GM21619 (cell line): ENCODE measurements around the gene C10orf95.
A peak's percentile ranks its signal among the peaks of the same experiment; 100 is the strongest.
"Not testable (repeated sequence)": the region's sequence is repeated elsewhere in the genome, so short reads cannot be mapped to it uniquely, and the experiment has no call there.

Source experiments
- ATAC-seq: cut with Tn5 transposase; IDR thresholded peaks from one replicate; pipeline ENCODE4 v1.9.1; 2021; ENCODE audit not compliant: unreplicated experiment

Gene C10orf95

DNA sequence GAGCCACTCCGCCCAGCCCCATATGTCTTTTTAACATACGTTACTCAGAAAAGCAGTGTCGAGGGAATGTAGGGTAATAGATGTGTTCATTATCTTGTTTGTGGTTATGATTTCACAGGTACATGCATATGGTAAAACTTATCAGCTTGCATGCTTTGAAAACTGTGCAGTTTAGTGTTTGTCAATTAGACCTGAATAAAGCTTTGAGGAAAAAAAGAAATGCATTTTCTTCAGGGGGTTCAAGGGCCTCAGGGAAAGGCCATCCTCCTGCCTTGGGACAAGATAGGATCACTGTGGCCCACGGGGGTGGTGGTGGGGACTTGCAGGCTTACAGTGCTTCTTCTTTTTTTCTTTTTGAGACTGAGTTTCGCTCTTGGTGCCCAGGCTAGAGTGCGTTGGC is 16.0 kb upstream of the C10orf95 start:
- ATAC-seq, result no peak

DNA sequence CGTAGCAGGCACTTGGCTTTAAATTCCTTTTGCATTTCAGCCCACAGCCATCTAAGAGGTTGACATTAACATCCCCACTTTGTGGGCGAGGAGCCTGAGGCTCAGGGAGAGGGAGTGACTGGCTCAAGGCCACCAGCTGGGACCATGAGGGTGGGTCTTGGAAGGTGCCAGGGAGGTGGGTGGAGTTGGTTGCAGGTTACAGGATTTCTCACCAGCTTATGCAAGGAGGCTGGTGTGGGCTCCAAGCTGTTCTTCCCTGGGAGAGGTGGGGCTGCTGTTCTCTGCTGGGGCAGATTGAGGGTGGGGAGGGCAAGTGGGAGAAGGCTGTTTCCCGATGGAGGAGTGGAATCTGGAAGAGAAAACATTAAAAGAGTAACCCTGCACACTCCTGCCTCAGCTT is 14.1 kb upstream of the C10orf95 start:
- ATAC-seq, result no peak

DNA sequence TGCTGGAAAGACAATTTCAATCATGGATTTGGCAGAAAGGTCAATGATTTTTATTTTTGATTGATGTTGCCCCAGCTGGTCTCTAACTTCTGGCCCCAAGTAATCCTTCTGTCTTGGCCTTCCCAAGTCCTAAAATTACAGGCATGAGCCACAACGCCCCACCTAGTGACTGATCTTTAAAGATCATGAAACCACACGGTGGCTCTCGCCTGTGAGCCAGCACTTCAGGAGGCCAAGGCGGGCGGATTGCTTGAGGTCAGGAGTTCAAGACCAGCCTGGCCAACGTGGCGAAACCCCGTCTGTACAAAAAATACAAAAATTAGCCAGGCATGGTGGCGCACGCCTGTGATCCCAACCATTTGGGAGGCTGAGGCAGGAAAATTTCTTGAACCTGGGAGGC is 12.6 kb upstream of the C10orf95 start:
- ATAC-seq, result no peak

DNA sequence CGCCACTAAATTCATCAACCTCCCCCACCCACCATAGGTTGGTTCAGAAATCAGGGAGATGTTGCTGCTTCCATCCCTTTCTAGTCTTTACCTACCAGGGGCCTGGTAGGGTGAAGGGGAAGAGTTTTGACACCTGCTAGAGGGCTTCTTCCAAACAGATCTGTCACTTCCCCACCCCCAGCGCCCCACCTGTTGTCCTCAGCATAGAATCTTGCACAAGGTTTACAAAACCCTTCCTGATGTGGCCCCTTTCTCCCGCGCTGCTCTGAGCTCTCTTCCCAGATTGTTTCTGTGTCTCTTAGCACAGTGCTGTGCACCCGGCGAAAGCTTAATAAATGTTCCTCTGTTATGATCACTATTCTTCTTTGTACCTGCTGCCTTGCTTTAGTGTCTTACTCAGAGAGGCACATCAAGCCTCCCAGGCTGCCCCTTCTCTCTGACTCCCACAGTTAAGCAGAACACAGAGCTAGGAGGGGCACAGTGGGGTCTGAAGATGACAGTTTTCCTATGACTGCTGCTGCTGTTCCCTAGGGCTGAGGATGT is 11.2 kb upstream of the C10orf95 start:
- ATAC-seq, result no peak

DNA sequence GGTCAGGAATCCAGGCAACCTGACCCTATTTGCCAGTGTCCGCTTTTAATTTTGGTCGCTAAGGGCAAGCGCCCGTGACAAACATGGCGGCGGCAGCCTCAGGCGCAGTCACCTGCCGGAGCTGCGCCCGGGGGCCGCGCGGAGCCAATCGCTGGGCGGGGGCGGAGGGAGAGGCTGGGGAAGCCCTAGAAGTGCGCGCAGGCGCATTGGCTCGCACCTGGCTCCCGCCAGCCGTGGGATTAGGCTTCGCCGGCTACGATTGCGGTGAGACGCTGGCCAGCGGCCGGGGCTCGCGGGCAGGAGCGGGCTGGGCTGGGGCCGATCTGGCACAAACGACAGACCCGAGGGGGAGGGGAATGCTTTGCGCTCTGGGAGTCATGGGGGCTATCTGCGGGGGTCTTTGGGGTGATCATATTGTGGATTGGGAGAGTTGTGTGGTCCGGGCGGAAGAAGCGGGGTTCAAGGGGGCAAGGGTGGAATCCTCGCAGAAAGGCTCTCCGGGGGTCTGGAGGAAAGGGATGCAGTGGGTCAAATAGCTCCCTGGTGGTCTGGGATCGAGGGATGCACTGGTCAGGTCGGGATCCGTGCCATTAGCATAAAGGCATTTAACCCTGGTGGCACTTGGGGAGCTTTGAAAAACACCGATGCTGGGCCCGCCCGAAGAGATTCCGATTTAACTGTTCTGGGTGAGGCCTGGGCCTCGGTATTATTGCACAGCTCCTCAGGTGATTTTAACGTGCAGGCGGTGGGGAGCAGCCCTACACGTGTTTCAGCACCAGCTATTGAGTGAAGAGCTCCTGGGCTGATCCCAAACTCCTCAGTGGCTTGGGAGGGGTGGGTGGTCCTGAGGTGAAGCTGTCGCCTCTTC is 10.1 kb upstream of the C10orf95 start:
- peak; percentile 89 for ATAC-seq

DNA sequence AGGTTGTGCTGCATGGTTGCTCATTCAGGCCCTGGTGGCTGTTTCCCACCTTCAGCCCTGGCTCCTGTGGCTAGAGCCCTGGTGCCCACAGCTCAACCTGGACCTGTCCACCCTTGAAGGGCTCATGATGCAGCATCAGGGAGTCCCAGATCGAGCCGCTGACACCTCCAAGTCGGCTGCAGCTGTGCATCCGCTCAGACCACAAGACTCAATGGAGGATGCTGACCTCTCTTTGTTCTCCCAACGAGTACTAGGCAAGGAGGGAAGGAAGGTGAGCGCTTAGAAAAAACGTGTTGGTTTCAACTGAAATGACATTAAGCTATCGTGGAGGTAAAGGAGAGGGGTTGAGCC is 9.5 kb upstream of the C10orf95 start:
- peak; percentile 31 for ATAC-seq

DNA sequence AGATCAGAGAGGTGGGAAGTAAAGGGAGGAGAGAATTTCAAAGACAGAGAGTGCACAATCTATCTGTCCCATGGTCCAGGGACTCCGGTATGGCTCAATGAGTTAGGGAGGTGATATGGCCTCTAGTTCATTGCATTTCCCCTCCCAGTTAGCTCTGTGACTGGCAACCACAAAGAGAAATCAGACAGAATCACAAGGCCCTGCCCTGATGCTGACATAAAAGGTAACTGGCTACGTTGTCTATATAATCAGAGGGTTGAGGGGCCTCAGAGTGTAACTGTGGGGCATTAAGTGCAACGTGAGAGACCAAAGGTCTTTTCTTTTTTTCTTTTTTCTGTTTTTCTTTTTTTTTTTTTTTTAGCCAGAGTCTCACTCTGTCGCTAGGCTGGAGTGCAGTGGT is 7.3 kb upstream of the C10orf95 start:
- ATAC-seq, result no peak

DNA sequence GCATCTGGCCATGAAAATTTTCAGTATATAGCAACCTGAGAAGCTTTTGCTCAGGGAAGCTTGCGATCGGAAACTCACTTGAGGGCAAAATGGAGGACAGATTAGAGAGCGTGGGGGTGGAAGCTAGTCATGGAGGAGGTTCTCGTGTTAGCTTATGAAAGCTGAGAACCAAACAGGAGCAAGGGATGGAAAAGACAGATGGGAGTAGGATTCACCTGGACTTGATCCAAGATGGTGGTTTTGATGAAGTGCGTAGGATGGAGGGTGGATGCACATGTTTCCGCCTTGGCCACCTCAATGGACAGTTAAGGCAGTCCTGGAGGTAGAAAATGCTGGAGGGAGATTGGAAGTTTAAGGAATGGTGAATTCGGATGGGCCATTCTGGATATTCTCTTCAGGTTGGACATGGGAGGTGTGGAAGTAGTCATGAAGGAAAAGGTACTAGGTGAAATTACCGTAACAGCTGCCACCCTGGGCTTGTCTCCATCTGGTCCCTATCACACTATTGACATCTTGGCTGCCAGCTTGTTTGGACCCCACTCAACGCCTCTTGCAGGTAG is 6.3 kb upstream of the C10orf95 start:
- ATAC-seq, result no peak

DNA sequence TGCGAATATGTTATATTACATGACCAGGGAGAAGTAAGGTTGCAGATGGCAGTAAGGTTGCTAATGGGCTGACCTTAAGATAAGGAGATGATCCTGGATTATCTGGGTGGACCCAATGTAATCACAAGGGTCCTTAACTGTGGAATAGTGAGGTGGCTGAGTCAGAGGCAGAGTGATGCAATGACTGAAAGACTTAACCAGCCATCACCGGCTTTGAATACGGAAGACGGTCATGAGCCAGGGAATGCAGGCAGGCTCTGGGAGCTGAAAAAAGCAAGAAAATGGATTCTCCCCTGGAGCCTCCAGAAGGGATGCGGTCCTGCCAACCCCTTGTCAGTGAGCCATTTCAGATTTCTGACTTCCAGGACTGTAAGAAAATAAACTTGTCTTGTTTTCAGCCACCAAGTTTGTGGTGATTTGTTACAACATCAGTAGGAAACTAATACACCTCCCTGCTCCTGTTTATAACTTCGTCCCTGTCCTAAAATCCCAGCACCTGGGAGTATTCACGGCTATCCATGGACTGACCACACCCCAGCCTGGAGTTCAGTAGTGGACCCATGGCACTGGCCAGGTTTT is 4.6 kb upstream of the C10orf95 start:
- no peak for ATAC-seq

DNA sequence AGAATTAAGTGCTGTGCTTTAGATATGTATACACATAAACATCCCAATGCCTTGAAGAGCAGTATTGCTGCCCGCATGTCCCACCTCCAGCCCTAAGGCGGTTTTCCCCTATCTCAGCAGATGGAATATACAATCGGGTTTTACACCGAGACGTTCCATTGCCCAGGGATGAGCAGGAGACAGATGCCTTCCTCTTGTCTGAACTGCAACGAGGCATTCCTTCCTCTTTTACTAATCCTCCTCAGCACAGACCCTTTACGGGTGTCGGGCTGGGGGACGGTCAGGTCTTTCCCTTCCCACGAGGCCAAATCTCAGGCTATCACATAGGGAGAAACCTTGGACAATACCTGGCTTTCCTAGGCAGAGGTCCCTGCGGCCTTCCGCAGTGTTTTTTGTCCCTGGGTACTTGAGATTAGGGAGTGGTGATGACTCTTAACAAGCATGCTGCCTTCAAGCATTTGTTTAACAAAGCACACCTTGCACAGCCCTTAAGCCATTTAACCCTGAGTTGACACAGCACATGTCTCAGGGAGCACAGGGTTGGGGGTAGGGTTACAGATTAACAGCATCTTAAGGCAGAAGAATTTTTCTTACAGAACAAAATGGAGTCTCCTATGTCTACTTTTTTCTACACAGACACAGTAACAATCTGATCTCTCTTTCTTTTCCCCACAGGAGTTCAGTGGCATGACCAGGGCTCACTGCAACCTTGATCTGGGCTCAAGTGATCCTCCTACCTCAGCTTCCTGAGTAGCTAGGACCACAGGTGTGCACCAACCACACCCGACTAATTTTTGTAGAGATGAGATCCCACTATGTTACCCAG is 3.5 kb upstream of the C10orf95 start:
- not testable (repeated sequence) for ATAC-seq

DNA sequence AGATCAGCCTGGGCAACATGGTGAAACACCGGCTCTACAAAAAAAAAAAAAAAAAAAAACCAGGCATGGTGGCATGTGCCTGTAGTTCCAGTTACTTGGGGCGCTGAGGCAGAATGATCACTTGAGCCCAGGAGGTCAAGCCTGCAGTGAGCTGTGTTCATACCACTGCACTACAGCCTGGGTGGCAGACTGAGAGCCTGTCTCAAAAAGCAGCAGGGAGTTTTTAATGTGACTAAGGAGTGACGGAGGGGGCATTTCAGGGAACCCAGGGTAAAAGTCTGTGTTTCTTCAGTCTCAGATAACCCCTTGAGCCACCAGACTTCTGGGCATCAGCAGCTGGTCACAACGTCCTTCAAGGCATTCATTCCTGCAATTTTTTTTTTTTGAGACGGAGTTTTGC is 2.2 kb upstream of the C10orf95 start:
- ATAC-seq, result no peak

DNA sequence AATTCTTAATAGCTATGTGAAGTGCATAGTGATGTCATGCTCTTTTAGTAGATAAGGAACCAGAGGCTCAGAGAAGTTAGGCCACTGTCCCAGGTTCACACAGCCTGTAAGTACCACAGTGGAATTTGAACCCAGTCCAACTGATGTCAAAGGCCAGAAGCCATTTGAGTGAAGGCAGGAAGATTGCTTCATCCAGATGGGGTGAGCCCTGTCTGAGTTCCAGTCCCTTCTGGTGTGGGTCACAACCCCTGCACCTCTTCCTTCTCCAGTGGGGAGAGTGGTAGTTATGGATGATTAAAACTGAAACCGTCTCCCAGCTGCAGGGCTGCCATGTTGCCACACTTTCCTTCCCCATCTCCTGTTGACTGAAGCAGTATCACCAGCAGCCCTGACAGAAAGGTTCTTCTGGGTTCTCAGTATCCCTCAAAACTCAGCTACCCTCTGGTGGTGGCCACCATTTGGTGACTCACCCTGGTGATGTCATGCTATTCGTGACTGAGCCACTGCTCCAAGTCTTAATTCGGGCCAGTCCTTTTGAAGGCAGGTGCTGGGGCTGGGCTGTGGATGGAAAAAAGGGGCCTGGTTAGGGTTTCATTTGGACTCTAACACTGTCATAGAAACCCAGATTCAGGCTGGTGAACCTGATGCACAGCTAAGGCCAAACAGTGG is 1.5 kb upstream of the C10orf95 start:
- no peak for ATAC-seq

DNA sequence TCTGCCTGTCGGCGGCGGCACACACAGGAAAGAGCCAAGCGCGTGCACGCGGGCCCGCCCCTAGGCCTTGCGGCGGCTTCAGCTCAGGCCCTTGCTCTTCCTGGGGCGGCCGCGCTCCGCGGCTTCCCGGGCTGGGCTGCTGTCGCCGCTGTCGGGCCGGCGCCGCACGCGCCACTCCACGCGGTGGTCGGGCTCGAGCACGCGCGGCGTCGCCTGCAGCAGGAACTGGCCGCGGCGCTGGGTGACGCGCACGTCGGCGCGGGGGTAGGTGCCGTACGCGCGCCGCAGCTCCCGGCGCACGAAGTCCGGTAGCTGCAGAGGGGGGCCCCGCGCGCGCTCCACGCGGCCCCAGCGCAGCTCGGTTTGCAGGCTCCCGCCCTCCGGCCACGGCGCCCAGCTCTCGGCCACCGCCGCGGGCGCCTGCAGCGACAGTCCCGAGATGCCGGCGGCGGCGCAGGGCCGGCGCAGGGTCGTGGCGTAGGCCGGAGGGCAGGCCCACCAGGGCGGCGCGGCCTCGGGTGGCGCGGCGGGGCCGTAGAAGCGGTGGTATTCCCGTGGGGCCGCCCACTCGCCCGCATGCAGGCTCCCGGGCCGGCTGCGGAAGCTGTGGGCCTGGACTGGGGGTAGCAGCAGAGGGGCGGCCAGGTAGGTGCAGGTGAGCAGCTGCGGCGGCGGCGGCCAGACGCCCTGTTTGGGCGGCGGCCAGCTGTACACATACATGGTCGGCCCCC is 804 bp downstream of the C10orf95 start:
- ATAC-seq, result peak; percentile 74

DNA sequence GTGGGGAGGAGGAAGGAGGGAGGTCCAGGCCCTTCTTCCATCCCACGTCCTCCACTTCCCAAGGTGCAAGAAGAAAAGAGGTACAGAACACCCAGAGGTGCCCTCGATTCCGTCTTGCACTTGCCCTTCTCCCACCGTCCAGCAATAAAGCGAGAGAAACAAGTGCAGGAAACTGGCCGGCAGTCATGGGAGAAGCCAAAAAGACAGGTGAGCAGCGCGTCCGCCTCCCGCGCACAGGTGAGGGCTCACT is 1.3 kb downstream of the C10orf95 start:
- peak; percentile 2 for ATAC-seq

DNA sequence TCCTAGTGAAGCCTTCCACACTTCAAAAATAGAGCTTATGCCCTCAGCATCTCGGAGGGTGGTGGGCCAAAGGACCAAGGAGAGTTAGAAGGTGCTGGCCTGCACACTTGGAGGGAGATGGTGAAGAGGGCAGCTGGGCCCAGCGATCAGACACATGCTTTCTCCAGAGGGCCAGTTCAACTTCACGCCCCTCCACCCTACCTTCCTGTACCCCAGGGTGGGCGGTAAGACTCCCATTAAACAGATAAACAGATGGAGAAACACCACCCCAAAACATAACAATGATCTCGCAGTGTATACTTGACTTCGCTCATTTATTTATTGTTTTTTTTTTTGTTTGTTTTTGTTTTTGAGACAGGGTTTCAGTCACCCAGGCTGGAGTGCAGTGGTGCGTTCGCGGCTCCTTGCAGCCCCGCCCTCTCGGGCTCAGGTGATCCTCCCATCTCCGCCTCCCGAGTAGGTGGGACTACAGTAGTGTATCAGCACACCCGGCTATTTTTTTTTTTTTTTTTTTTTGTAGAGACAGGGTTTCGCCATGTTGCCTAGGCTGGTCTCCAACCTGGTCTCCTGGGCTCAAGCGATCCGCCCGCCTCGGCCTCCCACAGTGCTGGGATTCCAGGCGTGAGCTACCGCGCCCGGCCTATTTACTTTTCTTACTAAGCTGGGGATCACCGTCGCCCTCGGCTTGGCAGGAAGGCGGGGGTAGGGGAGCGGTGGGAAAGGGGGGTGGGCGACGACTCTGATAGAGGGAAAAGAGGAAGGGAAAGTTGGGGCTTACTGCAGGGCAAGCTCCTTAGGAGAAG is 1.8 kb downstream of the C10orf95 start:
- peak; percentile 49 for ATAC-seq

DNA sequence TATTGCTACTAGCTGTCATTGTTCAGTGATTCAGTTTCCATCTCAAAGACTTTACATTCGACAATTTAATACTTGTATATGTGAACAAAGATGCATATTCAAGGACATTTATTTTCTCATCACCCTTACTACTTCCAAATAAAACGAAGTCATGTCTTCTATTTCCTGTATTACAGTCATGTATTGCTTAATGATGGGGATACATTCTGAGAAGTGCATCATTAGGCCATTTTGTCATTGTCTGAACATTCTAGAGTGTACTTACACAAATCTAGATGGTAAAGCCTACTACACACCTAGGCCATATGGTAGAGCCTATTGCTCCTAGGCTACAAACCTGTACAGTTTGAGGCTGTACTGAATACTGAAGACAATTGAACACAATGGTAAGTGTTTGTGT is 6.5 kb downstream of the C10orf95 start:
- ATAC-seq, result no peak

DNA sequence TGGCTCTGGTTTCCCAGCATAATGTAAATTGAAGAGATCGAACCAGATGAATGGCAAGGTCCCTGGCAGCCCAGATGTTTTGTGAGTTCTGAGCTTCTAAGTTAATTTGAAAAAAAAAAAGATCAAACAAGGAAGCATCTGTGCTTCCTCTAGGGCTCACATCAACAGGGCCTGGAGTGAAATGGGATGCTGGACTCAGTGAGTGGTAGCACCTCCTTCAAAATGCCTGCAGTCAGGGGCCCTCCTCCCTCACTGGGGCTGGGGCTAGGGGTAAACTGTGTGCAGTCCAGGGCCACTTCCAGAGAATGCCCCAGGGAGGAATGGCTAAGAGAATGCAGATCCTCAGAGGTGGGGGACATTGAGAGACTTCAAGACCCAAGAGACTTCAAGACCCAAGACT is 13.0 kb downstream of the C10orf95 start:
- ATAC-seq, result no peak

DNA sequence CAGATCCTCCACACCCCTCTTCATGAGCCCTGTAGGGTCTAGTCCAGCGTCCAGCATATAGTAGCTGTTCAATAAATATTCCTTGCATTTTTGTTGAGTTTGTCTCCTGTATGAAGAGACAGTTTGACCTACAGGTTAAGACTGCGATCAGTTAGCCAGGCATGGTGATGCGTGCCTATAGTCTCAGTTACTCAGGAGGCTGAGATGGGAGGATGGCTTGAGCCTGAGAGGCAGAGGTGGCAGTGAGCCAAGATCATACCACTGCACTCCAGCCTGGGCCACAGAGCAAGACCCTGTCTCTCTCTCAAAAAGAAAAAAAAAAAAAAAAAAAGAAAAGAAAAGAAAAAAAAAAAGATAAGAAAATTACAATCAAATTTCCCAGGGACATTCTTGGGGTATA is 13.8 kb downstream of the C10orf95 start:
- no peak for ATAC-seq

DNA sequence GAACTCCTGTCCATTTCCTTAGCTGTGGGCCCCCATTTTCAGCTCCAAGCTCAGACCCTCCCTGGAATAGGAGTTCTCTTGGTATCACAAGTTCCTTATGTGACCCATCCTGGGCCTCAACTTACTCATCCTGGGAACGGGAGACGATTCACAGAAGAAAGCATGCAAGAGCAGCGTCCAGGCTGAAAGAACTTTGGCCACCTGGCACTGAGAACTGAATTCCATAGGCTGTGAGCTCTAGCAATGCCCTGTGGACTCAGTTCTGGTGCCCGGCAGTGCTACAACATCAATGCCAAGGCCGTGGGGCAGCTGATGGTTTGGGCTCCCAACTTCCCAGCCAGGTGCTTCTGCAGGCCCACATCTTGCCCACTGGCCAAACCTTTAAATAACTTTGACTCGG is 15.0 kb downstream of the C10orf95 start:
- ATAC-seq, result no peak
